Dedifferentiated amniotic fluid mesenchymal stem cell (primary cell): Measurements from ENCODE around the gene DTNB.
A peak's percentile ranks its signal among the peaks of the same experiment; 100 is the strongest.
"Not testable (repeated sequence)": the region's sequence is repeated elsewhere in the genome, so short reads cannot be mapped to it uniquely, and the experiment has no call there.

Experiments
- DNase-seq: peaks from one replicate; pipeline ENCODE4 v3.0.0-alpha.2; 2016; ENCODE audit errors: extremely low spot score

DTNB gene

DNA sequence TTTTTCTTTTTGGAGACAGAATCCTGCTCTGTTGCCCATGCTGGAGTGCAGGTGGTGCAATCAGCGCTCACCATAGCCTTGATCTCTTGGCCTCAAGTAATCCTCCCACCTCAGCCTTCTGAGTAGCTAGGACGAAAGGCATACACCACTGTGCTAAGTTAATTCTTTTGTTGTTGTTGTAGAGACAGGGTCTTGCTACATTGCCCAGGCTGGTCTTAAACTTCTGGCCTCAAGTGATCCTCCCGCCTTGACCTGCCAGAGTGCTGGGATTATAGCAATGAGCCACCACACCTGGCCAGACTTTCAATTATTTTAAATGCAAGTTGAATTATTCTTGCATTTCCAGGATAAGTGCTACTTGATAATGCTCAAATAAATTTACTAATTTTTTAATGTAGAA is 126.5 kb downstream of the DTNB start:
- DNase-seq: no peak

DNA sequence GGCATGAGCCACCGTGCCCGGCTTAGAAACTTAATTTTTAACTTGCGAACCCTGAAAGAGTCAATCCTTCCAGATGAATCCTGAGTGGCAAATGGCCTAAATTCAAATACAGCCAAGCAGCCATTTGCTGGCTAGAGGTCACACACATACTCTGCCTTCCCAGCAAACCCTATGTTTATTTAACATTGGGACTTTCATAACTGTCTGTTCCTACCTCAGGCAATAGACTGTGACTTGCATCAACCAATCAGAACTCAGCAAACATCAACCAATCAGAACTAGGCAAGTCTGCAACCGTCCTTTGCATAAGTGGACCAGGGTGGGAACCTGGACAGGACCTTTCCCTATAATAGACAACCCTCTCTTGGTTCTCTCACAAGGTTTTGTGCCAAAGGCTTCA is 127.5 kb downstream of the DTNB start:
- no peak for DNase-seq

DNA sequence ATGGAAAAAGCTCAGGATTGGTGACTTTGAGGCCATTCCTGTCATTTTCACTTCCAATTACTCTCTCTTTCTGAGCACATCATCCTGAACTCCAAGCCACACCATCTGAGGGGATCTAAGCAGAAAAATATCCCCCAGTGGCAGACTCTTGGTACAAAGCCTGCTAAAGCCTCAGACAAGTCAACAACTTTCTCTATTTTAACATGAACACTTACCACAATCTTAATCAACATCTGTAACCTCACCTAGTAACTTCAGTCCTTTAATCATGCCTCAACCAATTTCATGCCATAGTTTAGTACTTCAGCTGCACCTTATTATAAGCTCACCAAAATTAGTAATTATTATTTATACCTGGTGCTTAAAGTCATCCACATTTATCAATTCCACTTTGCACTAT is 128.9 kb downstream of the DTNB start:
- no peak for DNase-seq

DNA sequence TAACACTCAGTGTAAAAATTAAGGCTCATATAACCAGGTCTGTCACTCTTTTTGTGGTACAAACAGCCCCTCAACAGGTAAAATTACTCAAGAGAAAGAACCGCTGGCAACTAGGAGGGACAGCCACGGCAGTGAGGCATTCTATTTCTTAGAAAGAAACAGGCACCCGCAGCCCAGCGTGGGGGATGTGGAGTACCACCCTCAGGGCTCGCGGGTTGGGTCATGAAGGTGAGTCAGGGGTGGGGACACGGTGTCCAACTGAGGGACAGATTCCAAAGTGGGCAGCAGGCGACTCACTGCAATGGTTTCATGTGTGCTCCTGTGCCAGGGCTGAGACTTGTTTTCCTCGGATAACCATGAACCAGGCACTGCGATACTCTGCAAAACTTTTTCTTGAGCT is 129.4 kb downstream of the DTNB start:
- no peak for DNase-seq

DNA sequence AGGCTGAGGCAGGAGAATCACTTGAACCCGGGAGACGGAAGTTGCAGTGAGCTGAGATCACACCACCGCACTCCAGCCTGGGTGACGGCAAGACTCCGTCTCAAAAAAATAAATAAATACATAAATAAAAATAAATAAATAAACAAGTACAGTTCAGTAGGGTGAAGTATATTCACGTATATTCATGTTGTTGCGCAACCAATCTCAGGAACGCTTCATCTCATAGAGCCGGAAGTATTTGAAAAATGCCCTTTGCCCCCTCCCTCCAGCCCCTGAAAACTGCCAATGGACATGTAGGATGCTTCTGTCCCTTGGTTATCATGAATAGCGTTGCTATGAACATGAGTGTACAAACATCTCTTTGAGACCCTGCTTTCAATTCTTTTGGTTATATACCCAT is 132.0 kb downstream of the DTNB start:
- no peak for DNase-seq

DNA sequence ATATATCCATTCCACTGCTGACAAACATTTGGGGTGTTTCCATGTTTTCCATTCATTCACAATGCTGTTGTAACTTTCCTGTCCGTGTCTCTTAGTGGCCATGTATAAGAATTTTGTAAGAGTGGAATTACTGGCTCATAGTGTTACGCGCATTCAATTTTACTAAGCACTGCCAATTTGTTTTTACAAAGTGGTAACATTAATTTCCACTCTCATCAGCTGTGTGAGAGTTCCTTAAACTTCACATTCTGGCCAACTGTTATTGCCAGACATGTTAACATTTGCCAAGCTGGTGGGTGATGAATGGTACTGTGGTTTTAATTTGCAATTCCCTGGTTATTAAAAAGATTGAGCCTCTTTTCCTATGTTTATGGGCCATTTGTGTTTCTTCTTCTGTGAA is 134.2 kb downstream of the DTNB start:
- DNase-seq: no peak

DNA sequence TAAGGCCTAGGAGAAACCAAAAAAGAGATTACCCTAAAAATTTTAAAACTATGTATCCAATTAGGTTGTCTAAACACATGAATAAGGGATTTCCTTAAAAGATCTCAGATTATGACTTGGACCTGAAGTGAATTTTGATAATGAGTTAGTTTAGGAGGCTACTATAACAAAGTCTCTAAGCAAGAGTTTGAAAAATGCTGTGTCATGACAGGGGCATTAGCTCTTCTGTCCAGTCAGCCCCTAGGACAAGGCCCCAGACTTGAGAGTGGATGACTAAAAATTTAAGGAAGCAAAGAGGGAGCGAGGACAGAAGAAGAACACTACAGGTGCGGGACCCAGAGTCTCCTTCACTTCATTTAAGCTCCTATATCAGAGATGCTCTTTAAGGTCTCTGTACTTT is 135.9 kb downstream of the DTNB start:
- no peak for DNase-seq

DNA sequence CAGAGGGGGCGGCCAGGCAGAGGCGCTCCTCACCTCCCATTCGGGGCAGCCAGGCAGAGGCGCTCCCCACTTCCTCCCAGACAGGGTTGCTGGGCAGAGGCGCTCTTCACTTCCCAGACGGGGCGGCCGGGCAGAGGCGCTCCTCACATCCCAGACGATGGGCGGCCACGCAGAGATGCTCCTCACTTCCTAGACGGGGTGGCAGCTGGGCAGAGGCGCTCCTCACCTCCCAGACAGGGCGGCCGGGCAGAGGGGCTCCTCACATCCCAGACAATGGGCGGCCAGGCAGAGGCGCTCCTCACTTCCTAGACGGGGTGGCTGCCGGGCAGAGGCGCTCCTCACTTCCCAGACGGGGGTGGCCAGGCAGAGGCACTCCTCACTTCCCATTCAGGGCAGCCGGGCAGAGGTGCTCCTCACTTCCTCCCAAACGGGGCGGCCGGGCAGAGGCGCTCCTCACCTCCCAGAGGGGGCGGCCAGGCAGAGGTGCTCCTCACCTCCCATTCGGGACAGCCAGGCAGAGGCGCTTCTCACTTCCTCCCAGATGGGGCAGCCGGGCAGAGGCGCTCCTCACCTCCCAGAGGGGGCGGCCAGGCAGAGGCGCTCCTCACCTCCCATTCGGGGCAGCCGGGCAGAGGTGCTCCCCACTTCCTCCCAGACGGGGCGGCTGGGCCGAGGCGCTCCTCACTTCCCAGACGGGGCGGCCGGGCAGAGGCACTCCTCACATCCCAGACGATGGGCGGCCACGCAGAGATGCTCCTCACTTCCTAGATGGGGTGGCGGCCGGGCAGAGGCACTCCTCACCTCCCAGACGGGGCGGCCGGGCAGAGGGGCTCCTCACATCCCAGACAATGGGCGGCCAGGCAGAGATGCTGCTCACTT is 137.7 kb downstream of the DTNB start:
- DNase-seq: not testable (repeated sequence)

DNA sequence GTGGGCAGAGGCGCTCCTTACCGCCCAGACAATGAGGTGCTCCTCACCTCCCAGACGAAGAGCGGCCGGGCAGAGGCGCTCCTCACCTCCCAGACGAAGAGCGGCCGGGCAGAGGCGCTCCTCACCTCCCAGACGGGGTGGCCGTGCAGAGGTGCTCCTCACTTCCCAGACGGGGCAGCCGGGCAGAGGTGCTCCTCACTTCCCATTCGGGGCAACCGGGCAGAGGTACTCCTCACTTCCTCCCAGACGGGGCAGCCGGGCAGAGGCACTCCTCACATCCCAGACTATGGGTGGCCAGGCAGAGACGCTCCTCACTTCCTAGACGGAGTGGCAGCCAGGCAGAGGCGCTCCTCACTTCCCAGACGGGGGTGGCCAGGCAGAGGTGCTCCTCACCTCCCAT is 138.4 kb downstream of the DTNB start:
- DNase-seq: not testable (repeated sequence)

DNA sequence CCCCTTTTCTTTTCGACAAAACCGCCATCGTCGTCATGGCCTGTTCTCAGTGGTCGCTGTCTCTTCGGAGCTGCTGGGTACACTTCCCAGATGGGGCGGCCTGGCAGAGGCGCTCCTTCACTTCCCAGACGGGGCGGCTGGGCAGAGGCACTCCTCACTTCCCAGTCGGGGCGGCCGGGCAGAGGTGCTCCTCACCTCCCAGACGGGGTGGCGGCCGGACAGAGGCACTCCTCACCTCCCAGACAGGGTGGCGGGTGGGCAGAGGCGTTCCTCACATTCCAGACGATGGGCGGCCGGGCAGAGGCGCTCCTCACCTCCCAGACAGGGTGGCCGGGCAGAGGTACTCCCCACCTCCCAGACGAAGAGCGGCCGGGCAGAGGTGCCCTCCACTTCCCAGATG is 138.9 kb downstream of the DTNB start:
- DNase-seq: no peak

DNA sequence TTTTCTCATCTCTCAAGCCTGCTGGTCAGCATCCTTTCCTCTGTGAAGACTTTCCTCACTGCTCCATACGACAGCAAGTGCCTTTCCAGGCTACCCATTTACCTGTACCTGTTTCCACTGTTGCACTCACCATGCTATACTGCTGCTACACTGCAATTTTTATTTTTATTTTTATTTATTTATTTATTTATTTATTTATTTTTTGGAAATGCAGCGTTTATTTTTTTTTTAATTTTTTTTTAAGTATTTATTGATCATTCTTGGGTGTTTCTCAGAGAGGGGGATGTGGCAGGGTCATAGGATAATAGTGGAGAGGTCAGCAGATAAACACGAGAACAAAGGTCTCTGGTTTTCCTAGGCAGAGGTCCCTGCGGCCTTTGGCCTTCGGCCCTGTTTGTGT is 139.6 kb downstream of the DTNB start:
- not testable (repeated sequence) for DNase-seq

DNA sequence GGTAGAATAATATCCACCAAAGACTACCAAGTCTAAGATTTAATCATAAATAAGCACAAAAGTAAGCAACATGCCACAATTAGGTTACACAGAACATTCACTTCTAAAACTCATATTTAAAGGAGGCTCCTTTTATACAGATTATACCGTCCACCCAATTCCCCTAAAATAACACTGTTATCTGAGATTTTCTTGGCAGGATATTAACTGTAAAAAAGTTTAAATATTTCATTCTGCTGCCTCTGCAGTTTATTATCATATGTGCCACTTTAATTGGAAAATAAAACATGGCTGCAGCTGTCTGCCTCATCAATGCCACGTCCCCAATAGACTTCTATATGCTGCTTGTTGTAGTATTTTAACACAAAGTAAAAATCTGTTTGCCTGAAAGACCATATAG is 140.9 kb downstream of the DTNB start:
- no peak for DNase-seq

DNA sequence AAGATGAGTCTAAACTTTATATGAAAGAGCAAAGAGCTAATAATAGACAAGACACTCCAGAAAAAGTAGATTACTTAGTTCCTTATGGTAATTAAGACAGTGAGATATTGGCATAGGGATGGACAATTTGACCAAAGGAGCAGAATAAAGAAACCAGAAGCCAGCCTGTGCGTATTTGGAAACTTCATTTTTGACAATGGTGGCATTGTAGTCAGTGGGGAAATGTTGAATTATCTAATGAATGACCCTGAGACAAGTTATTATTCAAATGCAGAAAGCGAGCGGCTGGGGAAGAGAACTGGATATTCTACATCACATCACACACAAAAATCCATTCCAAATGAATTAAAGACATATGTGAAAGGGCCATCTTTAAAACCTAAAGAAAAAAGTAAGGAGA is 144.3 kb downstream of the DTNB start:
- DNase-seq: no peak

DNA sequence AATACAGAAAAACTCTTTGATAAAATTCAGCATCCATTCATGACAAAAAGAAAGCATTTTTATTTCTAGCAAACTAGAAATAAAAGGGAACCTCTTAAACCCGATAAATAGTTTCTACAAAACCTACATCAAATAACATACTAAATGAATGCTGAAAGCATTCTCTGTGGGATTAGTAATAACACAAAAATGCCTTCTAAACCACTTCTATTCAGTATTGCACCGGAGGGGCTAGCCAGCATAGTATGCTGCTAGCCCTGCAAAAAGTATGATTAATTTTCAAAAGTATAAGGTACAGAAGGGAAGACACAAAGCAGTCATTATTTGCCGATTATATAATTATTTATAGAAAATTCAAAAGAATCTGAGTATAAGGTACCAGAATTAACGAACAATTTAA is 145.2 kb downstream of the DTNB start:
- DNase-seq: no peak

DNA sequence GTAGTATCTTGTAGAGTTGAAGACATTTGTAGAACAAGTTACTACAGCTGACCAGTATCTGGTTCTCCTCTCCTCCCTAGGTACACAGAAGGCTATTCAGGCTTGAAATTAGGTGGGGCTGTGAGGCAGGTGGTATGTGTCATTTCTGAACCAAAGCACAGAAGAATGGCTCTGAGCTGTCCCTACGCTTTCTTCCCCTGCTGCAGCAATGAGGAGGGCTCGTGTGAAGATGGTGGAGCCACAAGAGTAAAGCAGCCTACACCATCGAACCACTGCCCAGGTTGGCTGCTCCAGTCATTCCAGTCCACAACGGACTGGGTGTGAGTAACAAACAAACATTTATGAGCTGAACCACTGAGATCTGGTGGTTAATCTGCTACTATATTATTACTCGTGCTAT is 148.9 kb downstream of the DTNB start:
- no peak for DNase-seq

DNA sequence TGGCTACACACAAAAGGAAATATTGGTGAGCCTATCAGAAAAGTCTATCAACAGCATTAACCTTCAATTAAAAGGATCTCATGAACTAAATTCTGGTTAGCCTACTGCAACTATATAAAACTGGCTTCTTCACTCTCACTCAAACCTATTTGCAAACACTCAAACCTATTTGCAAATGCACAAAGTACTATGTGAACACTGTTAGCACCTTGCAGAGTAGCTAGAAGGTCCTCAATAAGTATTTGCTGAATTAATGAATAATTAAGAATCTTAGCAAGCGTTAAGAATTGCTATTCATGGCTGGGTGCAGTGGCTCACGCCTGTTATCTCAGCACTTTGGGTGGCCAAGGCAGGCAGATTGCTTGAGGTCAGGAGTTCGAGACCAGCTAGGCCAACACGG is 150.3 kb downstream of the DTNB start:
- DNase-seq: no peak

DNA sequence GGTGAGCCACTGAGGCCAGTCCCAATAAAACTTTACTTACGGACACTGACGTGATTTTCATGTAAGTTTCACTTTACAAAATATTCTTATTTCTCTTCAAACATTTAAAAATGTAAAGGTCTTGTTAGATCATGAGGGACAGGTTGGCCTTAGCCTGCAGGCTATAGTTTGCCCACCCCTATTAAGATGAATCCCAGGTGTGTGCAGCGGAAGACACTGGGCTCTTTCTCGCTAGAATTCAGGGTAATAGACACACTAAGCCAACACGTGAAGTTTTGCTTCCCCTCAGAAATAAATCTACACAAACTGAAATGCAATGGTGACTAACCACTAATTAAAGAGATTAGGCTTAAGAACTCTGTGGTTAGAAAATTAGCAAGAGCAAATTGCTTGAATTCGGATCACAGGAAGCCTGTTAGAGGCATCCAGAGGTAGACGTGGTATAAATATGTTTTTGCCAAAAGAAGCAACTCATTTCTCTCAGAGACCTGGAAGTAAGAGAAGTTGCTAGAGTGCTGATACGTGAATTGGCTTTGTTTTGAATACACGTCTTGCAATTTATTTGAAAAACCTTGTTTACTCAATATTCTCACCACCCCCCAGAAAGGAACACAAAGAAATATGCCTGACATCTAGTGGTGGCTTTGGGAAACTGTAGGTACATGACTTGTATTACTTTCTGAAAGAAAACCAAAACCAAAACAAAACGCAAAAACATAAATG is 151.6 kb downstream of the DTNB start:
- peak; percentile 92 for DNase-seq

DNA sequence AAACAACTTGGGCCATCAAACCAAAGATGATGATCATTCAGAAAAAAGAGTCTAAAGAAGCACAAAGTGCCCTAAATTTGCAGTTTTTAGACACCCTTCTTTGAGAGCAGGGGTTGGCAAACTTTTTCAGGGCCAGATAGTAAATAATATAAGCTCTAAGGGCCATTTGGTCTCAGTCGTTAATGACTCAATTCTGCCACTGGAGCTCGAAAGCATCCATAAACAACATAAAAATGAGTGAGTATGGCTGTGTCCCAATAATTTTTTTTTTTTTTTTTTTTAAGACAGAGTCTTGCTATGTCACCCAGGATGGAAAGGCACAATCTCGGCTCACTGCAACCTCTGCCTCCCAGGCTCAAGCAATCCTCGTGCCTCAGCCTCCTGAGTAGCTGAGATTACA is 152.3 kb downstream of the DTNB start:
- DNase-seq: no peak

DNA sequence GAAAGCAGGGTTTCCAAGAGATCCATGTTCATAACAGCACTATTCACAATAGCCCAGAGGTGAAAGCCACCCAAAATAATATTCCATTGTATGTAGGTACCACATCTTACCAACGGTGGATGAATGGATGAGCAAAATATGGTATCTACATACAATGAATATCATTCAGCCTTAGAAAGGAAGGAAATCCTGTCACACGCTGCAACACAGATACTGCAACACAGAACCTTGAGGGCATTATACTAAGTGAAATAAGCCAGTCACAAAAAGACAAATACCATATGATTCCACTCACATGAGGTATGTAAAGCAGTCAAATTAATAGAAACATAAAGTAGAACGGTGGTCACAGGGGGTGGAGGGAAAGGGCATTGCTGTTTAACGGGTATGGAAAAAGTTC is 155.7 kb downstream of the DTNB start:
- no peak for DNase-seq

DNA sequence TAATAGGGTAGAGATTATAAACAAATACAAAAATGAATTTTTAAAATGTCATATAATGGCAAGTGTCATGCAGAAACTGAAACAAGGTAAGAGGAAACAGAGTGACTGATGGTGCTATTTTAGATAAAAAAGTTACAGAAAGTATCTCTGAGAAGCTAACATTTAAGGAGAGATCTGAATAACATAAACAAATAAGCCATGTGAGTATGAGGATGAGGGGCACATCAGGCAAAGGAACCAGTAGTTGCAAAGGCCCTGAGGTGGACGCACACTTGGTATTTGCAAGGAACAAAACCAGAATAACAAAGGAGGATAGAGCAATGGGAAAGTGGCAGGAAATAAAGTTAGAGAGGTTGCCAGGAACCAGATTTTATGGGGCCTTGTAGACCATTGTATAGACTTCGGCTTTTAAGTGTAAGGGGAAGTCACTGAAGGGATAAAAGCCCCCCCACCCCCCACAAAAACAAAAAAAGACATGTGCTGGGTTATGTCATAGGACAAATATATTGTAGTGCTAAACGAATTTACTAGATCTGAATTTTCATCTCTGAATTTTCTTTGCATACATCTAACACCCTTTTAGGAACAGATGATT is 159.2 kb downstream of the DTNB start:
- DNase-seq: no peak

DNA sequence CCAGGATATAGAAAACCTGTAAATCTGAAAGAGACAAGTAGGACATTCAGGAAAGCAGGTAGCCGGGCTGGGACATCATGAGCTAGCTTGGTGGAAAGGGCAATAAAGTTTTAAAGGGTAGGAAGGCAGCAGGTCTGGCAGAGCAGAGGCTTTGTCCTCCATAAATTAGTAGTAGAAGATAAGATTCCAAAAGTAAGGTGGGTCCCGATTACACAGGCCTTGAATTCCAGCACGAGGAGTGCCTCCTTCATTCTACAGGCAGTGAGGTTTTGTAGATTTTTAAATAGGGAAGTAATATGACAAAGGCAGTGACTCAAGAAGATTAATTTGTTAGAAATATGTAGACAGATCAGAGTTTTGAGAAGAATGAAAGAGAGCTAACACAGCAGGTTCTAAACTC is 160.7 kb downstream of the DTNB start:
- DNase-seq: no peak

DNA sequence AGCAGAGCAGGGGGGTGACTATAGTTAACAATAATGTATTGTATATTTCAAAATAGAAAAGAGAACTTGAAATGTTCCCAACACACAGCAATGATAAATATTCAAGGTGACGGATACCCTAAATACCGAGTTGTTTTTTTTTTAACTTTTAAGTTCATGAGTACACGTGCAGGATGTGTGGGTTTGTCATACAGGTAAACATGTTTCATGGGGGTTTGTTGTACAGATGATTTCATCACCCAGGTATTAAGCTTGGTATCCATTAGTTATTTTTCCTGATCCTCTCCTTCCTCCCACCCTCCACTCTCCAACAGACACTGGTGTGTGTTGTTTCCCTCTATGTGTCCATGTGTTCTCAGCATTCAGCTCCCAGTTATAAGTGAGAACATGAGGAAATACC is 167.2 kb downstream of the DTNB start:
- DNase-seq: no peak

DNA sequence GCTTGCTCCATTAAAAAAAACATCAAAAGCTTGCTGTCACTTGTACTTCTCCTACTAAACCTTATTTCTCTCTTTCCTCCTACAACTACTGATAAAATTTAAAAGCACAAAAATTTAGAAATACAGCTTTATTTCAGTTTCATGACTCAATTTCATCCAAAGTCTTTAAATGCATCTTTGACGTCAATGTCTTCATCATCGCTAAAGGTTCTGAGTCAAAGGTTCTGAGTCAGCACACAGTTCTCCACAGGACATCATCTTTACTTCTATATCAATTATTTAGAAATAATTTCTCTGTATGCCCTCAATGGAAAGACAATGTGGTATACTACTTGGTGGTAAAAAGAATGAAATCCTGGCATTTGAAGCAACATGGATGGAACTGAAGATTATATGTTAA is 167.8 kb downstream of the DTNB start:
- DNase-seq: no peak
